Keratinocyte (primary cell): ENCODE measurements around the gene ZNF778.

Experiments used
- CTCF ChIP-seq, 3 experiments: IDR thresholded peaks in 1 of 3; conservative IDR thresholded peaks in 1 of 3; optimal IDR thresholded peaks in 1 of 3; 2 replicates in 2 of 3; 3 replicates in 1 of 3; pipeline versions ENCODE3 to v1.5.1; 2011; ENCODE audit warnings: low read length in 3 of 3, mild to moderate bottlenecking in 3 of 3, moderate library complexity in 2 of 3, control low read depth in 1 of 3, inconsistent platforms in 1 of 3; ENCODE audit not compliant: insufficient read depth in 2 of 3; ENCODE audit errors: extremely low read depth in 1 of 3
- EZH2 ChIP-seq: IDR thresholded peaks from one replicate; pipeline ENCODE4 v1.6.1; 2012; ENCODE audit warnings: inconsistent platforms, mild to moderate bottlenecking, low read length, moderate library complexity

GRCh38 chr16:89201439-89202377, 15.8 kb upstream of the ZNF778 start:
- TF ChIP-seq CTCF (optimal IDR thresholded peaks at IDR 0.05 in 1 of 3, IDR thresholded peaks at IDR 0.05 in 1 of 3, conservative IDR thresholded peaks at IDR 0.05 in 1 of 3; ENCODE audit: extremely low read depth in 1 of 3, insufficient read depth in 2 of 3, low read length in 3 of 3) (no peak), EZH2 (no peak)
